GM19467 (cell line): Measurements from ENCODE around the gene CALD1.

Source experiments
- ATAC-seq: cut with Tn5 transposase; IDR thresholded peaks from one replicate; pipeline ENCODE4 v1.9.1; 2021; ENCODE audit warnings: mild to moderate bottlenecking, moderate library complexity; ENCODE audit not compliant: unreplicated experiment

The CALD1 gene

GRCh38 chr7:134920026-134920753 lies 140.8 kb downstream of the CALD1 start:
- no peak for ATAC-seq

GRCh38 chr7:134922720-134923704 lies 143.6 kb downstream of the CALD1 start:
- ATAC-seq, result no peak

- ATAC-seq, result no peak
Measured at GRCh38 chr7:134925766-134926165, 146.3 kb downstream of the CALD1 start.

- ATAC-seq, result no peak
Measured at GRCh38 chr7:134926396-134926795, 147.0 kb downstream of the CALD1 start.

GRCh38 chr7:134927076-134927475 lies 147.6 kb downstream of the CALD1 start:
- no peak for ATAC-seq

- no peak for ATAC-seq
Measured at GRCh38 chr7:134927723-134928122, 148.3 kb downstream of the CALD1 start.

GRCh38 chr7:134928554-134928953 lies 149.1 kb downstream of the CALD1 start:
- ATAC-seq, result no peak

GRCh38 chr7:134931487-134931886 lies 152.1 kb downstream of the CALD1 start:
- ATAC-seq, result no peak

- peak; percentile 49 for ATAC-seq
Measured at GRCh38 chr7:134932707-134933370, 153.4 kb downstream of the CALD1 start.

DNA sequence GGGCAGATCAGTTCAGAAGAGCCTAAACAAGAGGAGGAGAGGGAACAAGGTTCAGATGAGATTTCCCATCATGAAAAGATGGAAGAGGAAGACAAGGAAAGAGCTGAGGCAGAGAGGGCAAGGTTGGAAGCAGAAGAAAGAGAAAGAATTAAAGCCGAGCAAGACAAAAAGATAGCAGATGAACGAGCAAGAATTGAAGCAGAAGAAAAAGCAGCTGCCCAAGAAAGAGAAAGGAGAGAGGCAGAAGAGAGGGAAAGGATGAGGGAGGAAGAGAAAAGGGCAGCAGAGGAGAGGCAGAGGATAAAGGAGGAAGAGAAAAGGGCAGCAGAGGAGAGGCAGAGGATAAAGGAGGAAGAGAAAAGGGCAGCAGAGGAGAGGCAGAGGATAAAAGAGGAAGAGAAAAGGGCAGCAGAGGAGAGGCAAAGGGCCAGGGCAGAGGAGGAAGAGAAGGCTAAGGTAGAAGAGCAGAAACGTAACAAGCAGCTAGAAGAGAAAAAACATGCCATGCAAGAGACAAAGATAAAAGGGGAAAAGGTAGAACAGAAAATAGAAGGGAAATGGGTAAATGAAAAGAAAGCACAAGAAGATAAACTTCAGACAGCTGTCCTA lies 154.1 kb downstream of the CALD1 start:
- ATAC-seq, result no peak

GRCh38 chr7:134935701-134936100 lies 156.3 kb downstream of the CALD1 start:
- ATAC-seq, result no peak

DNA sequence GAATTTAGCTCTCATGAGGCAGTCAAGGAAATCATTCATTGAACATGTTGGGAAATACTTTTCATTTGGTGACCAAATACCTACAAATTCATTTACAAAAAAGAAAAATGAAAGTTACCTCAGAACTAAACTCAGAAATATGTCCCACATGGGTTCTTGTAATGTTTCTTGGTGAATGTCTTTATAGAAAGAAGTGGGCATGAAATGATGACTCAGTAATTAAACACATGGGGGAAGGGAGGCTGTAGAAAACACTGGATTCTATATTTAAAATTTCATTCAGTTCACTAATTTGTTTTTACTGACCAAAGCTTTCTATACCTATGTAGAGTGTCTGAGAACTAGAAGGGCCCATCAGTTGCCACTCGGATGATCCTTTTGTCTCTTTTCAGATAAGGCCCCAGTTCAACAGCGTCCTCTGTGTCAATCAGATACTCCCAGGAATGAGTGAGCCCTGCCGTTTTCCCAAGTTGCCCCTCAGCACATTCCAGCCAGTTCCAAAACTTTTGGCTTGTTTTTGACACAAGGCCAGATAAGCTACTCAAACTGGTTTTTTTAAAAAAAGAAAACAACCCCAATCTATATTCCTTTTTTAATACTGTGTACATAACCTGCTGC lies 157.6 kb downstream of the CALD1 start:
- no peak for ATAC-seq

GRCh38 chr7:134938141-134938540 lies 158.7 kb downstream of the CALD1 start:
- no peak for ATAC-seq

DNA sequence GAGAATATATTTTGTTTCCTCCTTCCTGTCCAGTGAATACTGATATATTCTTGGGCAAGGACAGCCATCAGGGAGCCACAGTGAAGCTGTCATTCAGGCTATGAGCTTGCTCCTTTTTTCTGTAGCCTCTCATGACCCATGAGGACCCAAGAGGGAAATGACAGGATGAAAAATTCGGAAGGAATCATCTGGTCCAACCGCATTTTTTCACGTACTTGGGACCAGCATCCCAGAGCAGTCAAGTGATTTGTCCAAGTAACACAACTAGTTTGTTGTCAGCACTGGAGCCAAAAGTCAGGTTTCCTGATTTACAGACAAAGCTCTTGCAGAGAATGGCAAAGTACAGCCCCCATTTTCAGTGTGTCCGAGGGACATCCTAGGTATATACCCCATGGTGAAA lies 159.7 kb downstream of the CALD1 start:
- no peak for ATAC-seq

- no peak for ATAC-seq
Measured at GRCh38 chr7:134940729-134941128, 161.3 kb downstream of the CALD1 start.

DNA sequence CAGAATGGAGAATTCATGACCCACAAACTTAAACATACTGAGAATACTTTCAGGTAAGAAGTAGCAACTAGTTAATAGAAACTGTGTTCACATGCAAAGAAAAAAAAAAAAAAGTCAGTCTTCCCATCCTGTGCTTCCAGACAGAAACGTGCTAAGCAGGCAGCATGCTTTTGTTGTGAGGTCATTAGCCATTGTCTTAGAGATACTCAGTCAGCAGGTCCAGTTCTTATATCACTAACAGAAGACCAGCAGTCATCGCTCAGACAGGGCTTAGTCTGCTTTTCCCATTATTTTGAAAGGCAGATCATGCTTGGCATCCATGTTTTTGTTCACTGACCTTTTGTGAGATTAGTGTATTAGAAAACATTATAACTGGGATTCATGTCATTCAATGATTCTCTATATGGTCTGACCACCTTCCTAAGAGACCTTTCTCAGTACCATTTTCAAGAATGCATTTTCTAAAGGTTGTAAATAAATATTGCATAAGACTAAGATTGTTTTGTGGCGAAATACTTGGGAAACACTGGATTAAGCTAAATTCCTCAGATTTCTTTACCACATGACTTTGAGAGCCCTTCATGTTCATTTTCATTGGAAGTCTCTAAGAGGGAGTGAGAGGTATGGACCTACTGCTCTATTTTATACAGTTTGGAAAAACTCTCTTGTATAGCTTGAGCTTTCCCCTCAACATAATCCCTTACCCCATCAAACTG lies 161.9 kb downstream of the CALD1 start:
- no peak for ATAC-seq

GRCh38 chr7:134941952-134942351 lies 162.5 kb downstream of the CALD1 start:
- ATAC-seq, result no peak

DNA sequence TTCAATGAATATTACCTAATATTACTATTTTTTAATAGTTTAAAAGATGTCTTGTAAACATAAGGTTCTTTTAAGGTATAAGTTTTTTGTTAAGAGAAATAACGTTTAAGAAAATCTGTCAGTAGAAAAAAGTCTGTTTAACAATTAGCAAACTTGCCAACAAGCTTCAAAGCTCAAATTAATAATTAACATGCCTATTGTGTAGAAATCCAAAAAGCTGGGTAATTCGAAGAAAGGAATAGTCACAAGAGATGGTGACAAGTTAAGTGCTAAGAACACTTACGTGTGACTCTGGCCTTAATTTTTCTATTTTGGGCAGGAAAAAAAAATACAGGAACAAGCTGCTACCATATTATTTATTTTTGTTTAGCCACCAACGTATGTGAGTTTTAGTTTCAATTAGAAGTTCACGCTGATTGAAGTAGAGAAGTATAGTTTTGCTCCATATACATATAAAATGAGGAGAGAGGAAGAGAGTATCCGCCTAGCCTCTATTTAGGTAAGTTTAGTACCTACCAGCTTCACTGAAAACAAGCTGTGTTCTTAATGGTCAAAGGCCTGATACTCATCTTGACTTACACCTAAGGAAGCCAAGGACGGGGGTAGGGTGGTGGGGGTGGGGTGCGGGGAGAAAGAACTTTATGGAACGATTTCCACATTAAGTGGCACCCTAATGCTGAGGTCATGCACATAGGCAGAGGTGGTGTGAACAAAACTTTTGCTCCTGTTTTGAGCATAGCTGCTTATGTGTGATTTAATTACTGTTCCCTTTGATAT lies 163.4 kb downstream of the CALD1 start:
- ATAC-seq, result no peak

DNA sequence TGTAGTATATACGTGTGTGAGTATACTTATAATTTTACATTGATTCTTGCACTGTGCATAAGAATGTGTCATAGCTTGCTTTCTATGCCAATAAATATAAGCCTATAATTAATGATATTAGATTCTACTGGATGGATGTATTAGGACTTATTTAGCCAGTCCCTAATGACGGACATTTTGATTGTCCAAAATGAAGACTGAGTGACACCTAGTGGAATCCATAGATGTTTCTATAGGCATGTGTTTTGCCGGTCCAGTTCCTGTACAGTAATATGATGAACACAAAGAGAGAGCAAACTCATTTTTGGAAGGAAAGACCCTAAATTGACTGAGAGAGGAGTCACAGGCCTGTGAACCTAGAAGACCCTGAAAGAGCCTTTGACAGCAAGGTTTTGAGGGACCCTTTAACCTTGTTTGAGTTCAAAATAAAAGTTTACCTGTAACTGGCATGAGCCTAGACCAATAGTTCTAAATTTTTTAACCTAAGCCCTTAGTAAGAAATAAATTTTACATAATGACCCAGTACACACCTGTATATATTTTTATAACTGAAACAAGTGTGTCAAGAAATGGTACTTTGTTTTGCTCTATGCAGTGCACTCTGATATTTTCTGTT lies 164.5 kb downstream of the CALD1 start:
- ATAC-seq, result peak; percentile 65
